OCI-LY7 (cell line): ENCODE measurements around the gene AGBL1.

ENCODE experiments used
- EZH2phosphoT487 ChIP-seq: fragments of 200-600 bp; sonication (generic); IDR thresholded peaks from 2 replicates; pipeline ENCODE4 v1.6.1; 2018; ENCODE audit warnings: low read depth, borderline replicate concordance, mild to moderate bottlenecking, mixed run types, antibody characterized with exemption, low read length, moderate library complexity, mixed read lengths
- TF ChIP-seq, protein P1 (sequence below): fragments of 200-600 bp; sonication (generic); conservative IDR thresholded peaks from 2 replicates; pipeline ENCODE4 v1.5.1; 2014; ENCODE audit warnings: mild to moderate bottlenecking, antibody characterized with exemption, low read length, moderate library complexity, mixed read lengths

GRCh38 chr15:86077070-86077469 is 2.6 kb upstream of the AGBL1 start:
- TF ChIP-seq, protein P1, sequence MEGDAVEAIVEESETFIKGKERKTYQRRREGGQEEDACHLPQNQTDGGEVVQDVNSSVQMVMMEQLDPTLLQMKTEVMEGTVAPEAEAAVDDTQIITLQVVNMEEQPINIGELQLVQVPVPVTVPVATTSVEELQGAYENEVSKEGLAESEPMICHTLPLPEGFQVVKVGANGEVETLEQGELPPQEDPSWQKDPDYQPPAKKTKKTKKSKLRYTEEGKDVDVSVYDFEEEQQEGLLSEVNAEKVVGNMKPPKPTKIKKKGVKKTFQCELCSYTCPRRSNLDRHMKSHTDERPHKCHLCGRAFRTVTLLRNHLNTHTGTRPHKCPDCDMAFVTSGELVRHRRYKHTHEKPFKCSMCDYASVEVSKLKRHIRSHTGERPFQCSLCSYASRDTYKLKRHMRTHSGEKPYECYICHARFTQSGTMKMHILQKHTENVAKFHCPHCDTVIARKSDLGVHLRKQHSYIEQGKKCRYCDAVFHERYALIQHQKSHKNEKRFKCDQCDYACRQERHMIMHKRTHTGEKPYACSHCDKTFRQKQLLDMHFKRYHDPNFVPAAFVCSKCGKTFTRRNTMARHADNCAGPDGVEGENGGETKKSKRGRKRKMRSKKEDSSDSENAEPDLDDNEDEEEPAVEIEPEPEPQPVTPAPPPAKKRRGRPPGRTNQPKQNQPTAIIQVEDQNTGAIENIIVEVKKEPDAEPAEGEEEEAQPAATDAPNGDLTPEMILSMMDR: no peak
- TF ChIP-seq EZH2phosphoT487: no peak
